ENCODE data around the gene RNASE8. TPM values are rescaled to one million over a fixed set of nuclear protein-coding genes. Genes with fewer than 3 reads are reported as not detected.
A peak's percentile ranks its signal among the peaks of the same experiment; 100 is the strongest.

The RNASE8 gene
- total RNA-seq, 4 donors from 2014 or later = not detected

DNA sequence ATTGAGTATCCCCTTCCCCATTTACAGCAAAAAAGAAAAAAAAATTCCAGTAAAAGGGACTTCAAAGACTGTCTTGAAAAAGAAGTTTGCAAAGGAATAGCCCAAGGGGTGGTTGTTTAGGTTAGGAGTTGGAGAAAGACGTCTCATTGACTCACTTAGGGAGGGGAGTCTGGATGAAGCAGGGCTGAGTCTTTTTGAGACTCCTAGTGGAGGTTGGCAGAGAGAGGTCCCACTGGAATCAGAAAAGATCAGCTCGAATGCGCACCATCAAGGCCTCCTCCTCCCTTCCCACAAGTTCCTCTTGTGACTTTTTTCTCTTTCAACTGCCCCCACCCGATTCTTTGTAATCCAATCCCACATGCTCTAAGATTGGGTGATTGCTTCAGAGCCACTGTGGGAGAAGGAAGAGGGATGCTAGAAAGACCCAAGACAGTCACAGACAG lies 14.4 kb downstream of the RNASE8 start:
- Histone ChIP-seq H3K27me3 (no peaks in the 10 kb centered on the region), H3K27ac (peak overlapping the region; percentile 84 to 91 (median 88)), H3K36me3 (peaks cover 0 to 22% of the 10 kb centered on the region in 2 donors), H3K4me3 (peak overlapping the region; percentile 68 to 83 (median 74)), H3K9me3 (no peaks in the 10 kb centered on the region), H3K4me1 (peaks cover 17 to 30% of the 10 kb centered on the region in 2 donors)
- intact Hi-C loops (cut with DNase I; ENCODE audit: low total_unique reads) (no loop called here), in situ Hi-C loops (cut with MboI; ENCODE audit: low sequenced_read_pairs in 4 of 4) (loop anchor here in 1 of 4 donors (25.0 kb wide), 1 partner anchor 385 kb away; the partner anchor contains the start of genes ANG and RNASE4)
- TF ChIP-seq, protein P1, sequence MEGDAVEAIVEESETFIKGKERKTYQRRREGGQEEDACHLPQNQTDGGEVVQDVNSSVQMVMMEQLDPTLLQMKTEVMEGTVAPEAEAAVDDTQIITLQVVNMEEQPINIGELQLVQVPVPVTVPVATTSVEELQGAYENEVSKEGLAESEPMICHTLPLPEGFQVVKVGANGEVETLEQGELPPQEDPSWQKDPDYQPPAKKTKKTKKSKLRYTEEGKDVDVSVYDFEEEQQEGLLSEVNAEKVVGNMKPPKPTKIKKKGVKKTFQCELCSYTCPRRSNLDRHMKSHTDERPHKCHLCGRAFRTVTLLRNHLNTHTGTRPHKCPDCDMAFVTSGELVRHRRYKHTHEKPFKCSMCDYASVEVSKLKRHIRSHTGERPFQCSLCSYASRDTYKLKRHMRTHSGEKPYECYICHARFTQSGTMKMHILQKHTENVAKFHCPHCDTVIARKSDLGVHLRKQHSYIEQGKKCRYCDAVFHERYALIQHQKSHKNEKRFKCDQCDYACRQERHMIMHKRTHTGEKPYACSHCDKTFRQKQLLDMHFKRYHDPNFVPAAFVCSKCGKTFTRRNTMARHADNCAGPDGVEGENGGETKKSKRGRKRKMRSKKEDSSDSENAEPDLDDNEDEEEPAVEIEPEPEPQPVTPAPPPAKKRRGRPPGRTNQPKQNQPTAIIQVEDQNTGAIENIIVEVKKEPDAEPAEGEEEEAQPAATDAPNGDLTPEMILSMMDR (IDR thresholded peaks at IDR 0.05 in 4 of 5, conservative IDR thresholded peaks at IDR 0.05 in 1 of 5) = no peak
- TF ChIP-seq POLR2A (IDR thresholded peaks at IDR 0.05) = no peak
- DNase-seq (no peak), ATAC-seq (peak in 1 of 2 donors; percentile 17)

DNA sequence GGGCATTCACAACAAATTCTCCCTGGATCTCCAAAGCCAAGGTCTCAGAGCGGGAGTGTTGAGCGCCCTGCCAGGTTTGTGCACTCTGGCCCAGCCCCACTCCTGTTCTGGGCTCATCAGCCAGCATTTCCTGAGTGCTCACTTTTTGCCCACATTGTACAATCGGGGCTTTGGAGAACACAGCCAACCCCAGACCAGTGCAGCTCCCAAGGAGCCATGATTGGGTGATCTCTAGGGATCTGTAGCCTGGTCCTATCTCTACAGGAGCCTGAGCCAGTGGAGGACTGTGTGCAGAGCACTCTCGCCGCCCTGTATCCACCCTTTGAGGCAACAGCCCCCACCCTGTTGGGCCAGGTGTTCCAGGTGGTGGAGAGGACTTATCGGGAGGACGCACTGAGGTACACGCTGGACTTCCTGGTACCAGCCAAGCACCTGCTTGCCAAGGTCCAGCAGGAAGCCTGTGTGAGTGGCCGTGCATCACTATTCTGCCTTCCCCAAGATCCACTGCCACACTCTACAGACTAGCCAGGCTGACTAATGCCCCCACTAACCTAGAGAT lies 15.2 kb downstream of the RNASE8 start:
- H3K9me3 ChIP-seq = no peaks in the 10 kb centered on the region
- TF ChIP-seq, protein P1 (IDR thresholded peaks at IDR 0.05 in 4 of 5, conservative IDR thresholded peaks at IDR 0.05 in 1 of 5) = no peak
- TF ChIP-seq POLR2A (IDR thresholded peaks at IDR 0.05) = no peak
- no peaks in the 10 kb centered on the region for H3K27me3 ChIP-seq
- intact Hi-C loops (cut with DNase I; ENCODE audit: low total_unique reads) (no loop called here), in situ Hi-C loops (cut with MboI; ENCODE audit: low sequenced_read_pairs in 4 of 4) (loop anchor here in 1 of 4 donors (25.0 kb wide), 1 partner anchor 386 kb away; the partner anchor contains the start of genes ANG and RNASE4)
- peaks cover 0 to 27% of the 10 kb centered on the region in 2 donors for H3K36me3 ChIP-seq
- H3K27ac ChIP-seq = peak overlapping the region; percentile 29 to 91 (median 84)
- peaks cover 17 to 30% of the 10 kb centered on the region in 2 donors for H3K4me1 ChIP-seq
- no peak overlapping the region for H3K4me3 ChIP-seq
- ATAC-seq (no peak), DNase-seq (no peak)

DNA sequence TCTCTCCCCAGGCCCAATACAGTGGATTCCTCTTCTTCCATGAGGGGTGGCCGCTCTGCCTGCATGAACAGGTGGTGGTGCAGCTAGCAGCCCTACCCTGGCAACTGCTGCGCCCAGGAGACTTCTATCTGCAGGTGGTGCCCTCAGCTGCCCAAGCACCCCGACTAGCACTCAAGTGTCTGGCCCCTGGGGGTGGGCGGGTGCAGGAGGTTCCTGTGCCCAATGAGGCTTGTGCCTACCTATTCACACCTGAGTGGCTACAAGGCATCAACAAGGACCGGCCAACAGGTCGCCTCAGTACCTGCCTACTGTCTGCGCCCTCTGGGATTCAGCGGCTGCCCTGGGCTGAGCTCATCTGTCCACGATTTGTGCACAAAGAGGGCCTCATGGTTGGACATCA lies 16.3 kb downstream of the RNASE8 start:
- TF ChIP-seq, protein P1 (IDR thresholded peaks at IDR 0.05 in 4 of 5, conservative IDR thresholded peaks at IDR 0.05 in 1 of 5) = no peak
- no peak for TF ChIP-seq POLR2A (IDR thresholded peaks at IDR 0.05)
- no peaks in the 10 kb centered on the region for H3K9me3 ChIP-seq
- H3K27me3 ChIP-seq = no peaks in the 10 kb centered on the region
- peaks cover 12 to 25% of the 10 kb centered on the region in 2 donors for H3K4me1 ChIP-seq
- in situ Hi-C loops (cut with MboI; ENCODE audit: low sequenced_read_pairs in 4 of 4) (loop anchor here in 1 of 4 donors (25.0 kb wide), 1 partner anchor 387 kb away; the partner anchor contains the start of genes ANG and RNASE4), intact Hi-C loops (cut with DNase I; ENCODE audit: low total_unique reads) (no loop called here)
- no peak for DNase-seq
- H3K36me3 ChIP-seq = peaks cover 0 to 38% of the 10 kb centered on the region in 2 donors
- no peak overlapping the region for H3K27ac ChIP-seq
- ATAC-seq = no peak
- H3K4me3 ChIP-seq = no peak overlapping the region

DNA sequence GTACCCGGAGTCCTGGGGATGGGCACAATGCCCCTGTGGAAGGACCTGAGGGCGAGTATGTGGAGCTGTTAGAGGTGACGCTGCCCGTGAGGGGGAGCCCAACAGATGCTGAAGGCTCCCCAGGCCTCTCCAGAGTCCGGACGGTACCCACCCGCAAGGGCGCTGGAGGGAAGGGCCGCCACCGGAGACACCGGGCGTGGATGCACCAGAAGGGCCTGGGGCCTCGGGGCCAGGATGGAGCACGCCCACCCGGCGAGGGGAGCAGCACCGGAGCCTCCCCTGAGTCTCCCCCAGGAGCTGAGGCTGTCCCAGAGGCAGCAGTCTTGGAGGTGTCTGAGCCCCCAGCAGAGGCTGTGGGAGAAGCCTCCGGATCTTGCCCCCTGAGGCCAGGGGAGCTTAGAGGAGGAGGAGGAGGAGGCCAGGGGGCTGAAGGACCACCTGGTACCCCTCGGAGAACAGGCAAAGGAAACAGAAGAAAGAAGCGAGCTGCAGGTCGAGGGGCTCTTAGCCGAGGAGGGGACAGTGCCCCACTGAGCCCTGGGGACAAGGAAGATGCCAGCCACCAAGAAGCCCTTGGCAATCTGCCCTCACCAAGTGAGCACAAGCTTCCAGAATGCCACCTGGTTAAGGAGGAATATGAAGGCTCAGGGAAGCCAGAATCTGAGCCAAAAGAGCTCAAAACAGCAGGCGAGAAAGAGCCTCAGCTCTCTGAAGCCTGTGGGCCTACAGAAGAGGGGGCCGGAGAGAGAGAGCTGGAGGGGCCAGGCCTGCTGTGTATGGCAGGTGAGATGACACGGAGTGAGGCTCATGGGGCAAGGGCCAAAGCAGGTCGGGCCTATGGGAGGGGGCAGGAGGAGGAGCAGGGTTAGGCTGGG lies 17.0 kb downstream of the RNASE8 start:
- Histone ChIP-seq H3K27ac (no peak overlapping the region), H3K27me3 (no peaks in the 10 kb centered on the region), H3K4me1 (peaks cover 5 to 18% of the 10 kb centered on the region in 2 donors), H3K36me3 (peaks cover 0 to 45% of the 10 kb centered on the region in 2 donors), H3K9me3 (no peaks in the 10 kb centered on the region), H3K4me3 (no peak overlapping the region)
- intact Hi-C loops (cut with DNase I; ENCODE audit: low total_unique reads) (no loop called here), in situ Hi-C loops (cut with MboI; ENCODE audit: low sequenced_read_pairs in 4 of 4) (loop anchor here in 1 of 4 donors (25.0 kb wide), 1 partner anchor 387 kb away; the partner anchor contains the start of genes ANG and RNASE4)
- no peak for DNase-seq
- no peak for ATAC-seq
- TF ChIP-seq POLR2A (IDR thresholded peaks at IDR 0.05) = no peak
- TF ChIP-seq, protein P1 (IDR thresholded peaks at IDR 0.05 in 4 of 5, conservative IDR thresholded peaks at IDR 0.05 in 1 of 5) = no peak
